CD4-positive, alpha-beta T cell treated with Interleukin-17A for 4 hours (primary cell): ENCODE measurements around the gene ZNF408.

Experiments used
- DNase-seq: peaks from one replicate; pipeline ENCODE4 v3.0.0-alpha.2; 2020; ENCODE audit warnings: mixed read lengths

ZNF408 gene

GRCh38 chr11:46729110-46730027, 28.5 kb downstream of the ZNF408 start:
- no peak for DNase-seq

GRCh38 chr11:46731545-46731944, 30.7 kb downstream of the ZNF408 start:
- DNase-seq = no peak

- DNase-seq = no peak
These were observed 32.4 kb downstream of the ZNF408 start for GRCh38 chr11:46733234-46733633.

- DNase-seq = no peak
These were observed 35.3 kb downstream of the ZNF408 start for GRCh38 chr11:46736146-46736545.

GRCh38 chr11:46736615-46737014, 35.8 kb downstream of the ZNF408 start:
- no peak for DNase-seq

GRCh38 chr11:46737699-46738098, 36.9 kb downstream of the ZNF408 start:
- no peak for DNase-seq

- no peak for DNase-seq
These were observed 38.1 kb downstream of the ZNF408 start for GRCh38 chr11:46738887-46739286.

GRCh38 chr11:46741600-46742484, 41.0 kb downstream of the ZNF408 start:
- no peak for DNase-seq

- no peak for DNase-seq
These were observed 42.2 kb downstream of the ZNF408 start for GRCh38 chr11:46743043-46743442.

GRCh38 chr11:46743693-46744339, 43.0 kb downstream of the ZNF408 start:
- DNase-seq = no peak

GRCh38 chr11:46745328-46745727, 44.5 kb downstream of the ZNF408 start:
- DNase-seq = no peak

- DNase-seq = no peak
These were observed 45.2 kb downstream of the ZNF408 start for GRCh38 chr11:46745995-46746394.

- no peak for DNase-seq
These were observed 46.3 kb downstream of the ZNF408 start for GRCh38 chr11:46747150-46747549.
